Right lung (tissue), 5 donors: Measurements from ENCODE around the gene ZEB2. TPM values are rescaled to one million over a fixed set of nuclear protein-coding genes. Genes with fewer than 3 reads are reported as not detected.

Experiments
- DNase-seq, 2 donors: peaks; one replicate each; pipeline ENCODE4 v3.0.0-alpha.2; 2013
- polyA plus RNA-seq, 5 donors: library from polyadenylated mRNA; unstranded; fragments of 120-200 nt; gene quantifications; one replicate each; pipeline versions ENCODE4 v1.2.1 to v1.2.3, GENCODE V29; 2013; ENCODE audit warnings: inconsistent platforms in 1 of 5, low replicate concordance in 1 of 5; ENCODE audit not compliant: insufficient read length in 5 of 5, insufficient read depth in 1 of 5

ZEB2 gene
- polyA plus RNA-seq, 5 donors: 180 to 273 (median 266) TPM

- no peak for DNase-seq
These were observed 160.9 kb downstream of the ZEB2 start for GRCh38 chr2:144358979-144359541.

- no peak for DNase-seq
These were observed 161.4 kb downstream of the ZEB2 start for GRCh38 chr2:144358374-144358964.

- no peak for DNase-seq
These were observed 162.1 kb downstream of the ZEB2 start for GRCh38 chr2:144357623-144358373.

GRCh38 chr2:144356402-144356801 lies 163.5 kb downstream of the ZEB2 start:
- DNase-seq: no peak

GRCh38 chr2:144354953-144355352 lies 165.0 kb downstream of the ZEB2 start:
- no peak for DNase-seq

GRCh38 chr2:144351687-144352086 lies 168.2 kb downstream of the ZEB2 start:
- DNase-seq: no peak

GRCh38 chr2:144350151-144350802 lies 169.6 kb downstream of the ZEB2 start:
- no peak for DNase-seq

GRCh38 chr2:144349674-144350073 lies 170.2 kb downstream of the ZEB2 start:
- DNase-seq: no peak

GRCh38 chr2:144348846-144349245 lies 171.1 kb downstream of the ZEB2 start:
- no peak for DNase-seq

- DNase-seq: no peak
These were observed 173.7 kb downstream of the ZEB2 start for GRCh38 chr2:144346229-144346628.

- DNase-seq: no peak
These were observed 176.8 kb downstream of the ZEB2 start for GRCh38 chr2:144343145-144343544.

GRCh38 chr2:144341538-144341937 lies 178.4 kb downstream of the ZEB2 start:
- no peak for DNase-seq

GRCh38 chr2:144339048-144339447 lies 180.9 kb downstream of the ZEB2 start:
- DNase-seq: no peak

GRCh38 chr2:144334551-144334950 lies 185.4 kb downstream of the ZEB2 start:
- DNase-seq: no peak
